GM13976 (cell line): ENCODE measurements around the gene SPAG16.

ENCODE experiments used
- DNase-seq: peaks from one replicate; pipeline ENCODE4 v3.0.0; 2012; ENCODE audit warnings: low spot score
- in situ Hi-C: fragments of 300-500 bp; cut with MboI; formaldehyde crosslinking; loops from one replicate; pipeline ENCODE4 v1.12.0; 2022; ENCODE audit warnings: low sequenced_read_pairs, mixed read lengths, inconsistent platforms; ENCODE audit not compliant: unreplicated experiment
- TF ChIP-seq, protein P1 (sequence below): IDR thresholded peaks from 2 replicates; pipeline ENCODE4 v1.5.1; 2012; ENCODE audit warnings: borderline replicate concordance, mild to moderate bottlenecking; ENCODE audit not compliant: insufficient read depth; ENCODE audit errors: extremely low read depth, missing control alignments, control extremely low read depth

Gene SPAG16

DNA sequence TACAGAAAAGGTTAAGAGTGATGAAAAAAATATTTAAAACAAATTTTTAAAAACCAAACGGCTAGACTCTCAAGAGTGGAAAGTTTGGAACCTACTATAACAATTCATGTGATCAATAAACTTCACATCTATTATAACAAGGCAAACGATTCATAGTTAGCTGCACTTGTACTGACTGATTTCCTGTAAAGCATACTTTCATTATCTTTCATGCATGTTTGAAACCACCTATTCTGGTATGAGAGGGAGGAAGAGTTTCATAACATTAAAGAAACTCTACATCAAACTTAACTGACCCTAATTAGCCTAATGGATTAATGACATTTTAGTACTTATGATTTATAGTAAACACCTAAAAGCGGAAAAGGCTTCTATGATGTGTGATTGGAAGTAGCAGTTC is 1082.9 kb downstream of the SPAG16 start:
- in situ Hi-C loops = no loop called here
- no peak for DNase-seq
- TF ChIP-seq, protein P1, sequence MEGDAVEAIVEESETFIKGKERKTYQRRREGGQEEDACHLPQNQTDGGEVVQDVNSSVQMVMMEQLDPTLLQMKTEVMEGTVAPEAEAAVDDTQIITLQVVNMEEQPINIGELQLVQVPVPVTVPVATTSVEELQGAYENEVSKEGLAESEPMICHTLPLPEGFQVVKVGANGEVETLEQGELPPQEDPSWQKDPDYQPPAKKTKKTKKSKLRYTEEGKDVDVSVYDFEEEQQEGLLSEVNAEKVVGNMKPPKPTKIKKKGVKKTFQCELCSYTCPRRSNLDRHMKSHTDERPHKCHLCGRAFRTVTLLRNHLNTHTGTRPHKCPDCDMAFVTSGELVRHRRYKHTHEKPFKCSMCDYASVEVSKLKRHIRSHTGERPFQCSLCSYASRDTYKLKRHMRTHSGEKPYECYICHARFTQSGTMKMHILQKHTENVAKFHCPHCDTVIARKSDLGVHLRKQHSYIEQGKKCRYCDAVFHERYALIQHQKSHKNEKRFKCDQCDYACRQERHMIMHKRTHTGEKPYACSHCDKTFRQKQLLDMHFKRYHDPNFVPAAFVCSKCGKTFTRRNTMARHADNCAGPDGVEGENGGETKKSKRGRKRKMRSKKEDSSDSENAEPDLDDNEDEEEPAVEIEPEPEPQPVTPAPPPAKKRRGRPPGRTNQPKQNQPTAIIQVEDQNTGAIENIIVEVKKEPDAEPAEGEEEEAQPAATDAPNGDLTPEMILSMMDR = no peak

DNA sequence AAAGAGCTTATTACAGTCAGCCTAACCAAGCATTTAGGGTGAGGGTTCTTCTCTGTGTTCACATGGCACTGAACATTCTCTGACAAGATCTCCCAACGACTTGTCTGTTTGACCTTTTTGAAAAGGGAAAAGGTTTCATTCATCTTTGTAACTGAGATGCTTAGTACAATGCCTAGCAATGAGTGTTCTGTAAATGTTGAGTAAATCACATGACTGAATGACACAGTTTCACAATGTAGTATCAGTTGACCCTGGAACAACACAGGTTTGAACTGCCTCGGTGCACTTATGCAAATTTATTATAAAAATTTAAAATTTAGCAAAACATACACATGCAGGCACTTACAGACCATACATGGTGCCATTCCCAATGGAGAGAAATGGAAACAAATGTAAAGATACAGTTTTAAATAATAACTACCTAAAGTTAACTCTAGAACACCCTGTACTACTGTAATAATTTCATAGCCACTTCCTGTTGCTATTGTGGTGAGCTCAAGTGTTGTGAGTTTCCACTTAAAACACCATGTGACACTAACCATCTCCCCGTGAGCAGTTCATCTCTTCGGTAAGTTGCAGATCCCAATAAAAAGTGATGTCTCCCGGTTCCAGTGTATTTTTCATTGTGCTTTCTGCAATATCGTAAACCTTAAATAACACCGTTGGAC is 1092.5 kb downstream of the SPAG16 start:
- in situ Hi-C loops = no loop called here
- TF ChIP-seq, protein P1 = no peak
- no peak for DNase-seq

DNA sequence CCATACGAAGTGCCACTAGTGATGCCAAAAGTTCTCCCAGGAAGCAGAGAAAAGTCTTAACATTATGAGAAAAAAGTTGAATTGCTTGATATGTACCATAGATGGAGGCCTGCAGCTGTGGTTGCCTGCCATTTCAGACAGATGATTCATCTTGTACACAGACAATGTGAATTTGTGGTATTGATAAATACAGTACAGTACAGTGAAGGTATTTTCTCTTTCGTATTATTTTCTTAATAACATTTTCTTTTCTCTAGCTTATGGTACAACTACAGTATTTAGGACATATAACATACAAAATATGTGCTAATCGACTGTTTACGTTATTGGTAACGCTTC is 1093.0 kb downstream of the SPAG16 start:
- TF ChIP-seq, protein P1 = no peak
- no peak for DNase-seq
- in situ Hi-C loops = no loop called here

DNA sequence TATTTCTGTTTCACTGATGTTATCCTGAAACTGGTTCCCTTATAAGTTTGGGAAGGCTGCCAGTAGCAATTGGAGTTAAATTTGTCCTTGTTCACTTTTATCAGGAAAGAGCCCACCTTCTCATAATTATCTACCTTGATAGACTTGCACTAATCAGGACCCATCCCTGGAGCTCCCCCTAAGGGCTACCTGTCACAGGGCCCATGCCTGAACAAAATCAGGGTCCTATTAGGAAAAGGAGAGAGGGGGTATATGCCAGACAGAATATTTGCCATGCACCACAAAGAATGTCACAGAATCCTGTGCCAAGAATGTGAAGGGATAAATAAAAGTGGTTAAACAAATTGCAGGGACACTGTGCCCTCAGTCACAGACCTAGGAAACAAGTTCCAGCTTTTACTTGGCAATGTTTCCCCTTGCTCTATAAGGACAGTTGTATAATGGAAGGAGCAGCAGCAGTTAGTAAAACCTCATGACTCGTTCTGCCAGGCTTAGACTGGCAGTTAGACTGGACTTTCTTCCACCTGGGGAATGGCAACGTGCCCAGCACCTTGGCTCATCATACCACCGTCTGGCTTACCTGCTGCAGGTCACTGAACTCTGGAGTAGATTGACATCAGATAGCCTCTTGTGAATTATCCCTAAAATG is 1094.3 kb downstream of the SPAG16 start:
- TF ChIP-seq, protein P1 = no peak
- in situ Hi-C loops = no loop called here
- no peak for DNase-seq

DNA sequence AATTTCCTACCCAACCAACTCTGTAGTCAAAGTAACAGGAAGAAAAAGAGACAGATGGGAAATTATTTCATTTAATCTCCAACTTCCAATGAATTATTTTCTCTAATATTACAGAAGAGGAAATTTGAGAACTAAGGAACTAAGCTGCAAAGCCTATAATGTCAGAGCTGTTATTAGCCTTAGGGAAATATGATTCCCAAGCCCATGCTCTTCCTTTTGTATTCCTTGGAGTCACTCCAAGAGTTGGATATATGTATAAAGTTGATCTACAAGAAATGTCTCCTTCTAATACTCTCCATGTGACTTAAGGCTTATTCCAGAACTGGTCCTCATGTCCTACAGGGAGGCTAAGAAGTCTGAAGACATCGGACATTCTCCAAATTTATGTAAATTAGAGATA is 1095.0 kb downstream of the SPAG16 start:
- TF ChIP-seq, protein P1 = no peak
- in situ Hi-C loops = no loop called here

DNA sequence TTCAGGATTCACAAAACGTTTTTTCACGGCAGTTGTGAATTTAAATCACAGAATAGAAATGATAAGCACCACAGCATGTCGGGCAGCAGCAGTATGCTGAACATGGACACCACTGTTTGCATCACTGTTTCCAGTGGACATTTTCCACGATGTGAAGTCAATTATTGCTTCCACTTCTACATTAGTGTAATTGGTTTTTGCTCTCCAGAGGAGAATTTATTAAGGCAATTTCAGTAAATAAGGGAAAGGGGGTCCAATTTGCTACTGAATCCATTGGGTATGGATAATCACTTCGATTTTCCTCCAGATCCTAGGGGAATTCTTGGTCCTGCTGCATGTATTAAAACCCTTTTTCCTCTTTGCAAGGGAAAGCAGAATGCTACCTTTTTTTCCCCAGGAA is 1096.4 kb downstream of the SPAG16 start:
- in situ Hi-C loops = no loop called here
- TF ChIP-seq, protein P1 = no peak
- DNase-seq = no peak

More for the DNA sequence above, 1095.0 kb downstream of the SPAG16 start:
- DNase-seq = no peak
